ENCODE results near the gene USP17L26. TPM values are rescaled to one million over a fixed set of nuclear protein-coding genes. Genes with fewer than 3 reads are reported as not detected.
A peak's percentile ranks its signal among the peaks of the same experiment; 100 is the strongest.
"Not testable (repeated sequence)": the region's sequence is repeated elsewhere in the genome, so short reads cannot be mapped to it uniquely, and the experiment has no call there.

The USP17L26 gene
- total RNA-seq, 1 donor from 2014 or later = not detected

- peak; percentile 53 for DNase-seq
These were observed 46.6 kb downstream of the USP17L26 start for GRCh38 chr4:9381012-9381534.

DNA sequence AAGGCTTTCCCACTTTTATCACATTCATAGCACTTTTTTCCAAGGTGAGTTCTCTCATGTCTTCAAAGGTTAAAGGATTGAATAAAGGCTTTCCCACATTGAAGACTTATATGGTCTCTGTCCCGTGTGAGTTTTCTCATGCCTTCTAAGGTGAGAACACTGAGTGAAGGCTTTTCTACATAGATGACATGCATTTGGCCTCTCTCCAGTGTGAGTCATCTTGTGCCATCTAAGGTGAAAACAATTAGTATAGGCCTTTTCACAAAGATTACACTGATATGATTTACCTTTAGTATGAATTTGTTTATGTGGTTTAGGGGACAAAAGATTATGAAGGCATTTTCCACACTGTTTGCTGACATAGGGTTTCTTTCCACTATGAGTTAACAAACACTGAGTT is 49.7 kb downstream of the USP17L26 start:
- peaks cover 6% of the 10 kb centered on the region for H3K4me1 ChIP-seq
- H3K27ac ChIP-seq (replicated peaks) = no peak overlapping the region
- H3K27me3 ChIP-seq (ENCODE audit: low read depth) = peaks cover 4% of the 10 kb centered on the region
- H3K9me3 ChIP-seq (replicated peaks) = no peaks in the 10 kb centered on the region
- intact Hi-C loops (cut with micrococcal nuclease) = no loop called here
- no peak overlapping the region for H3K4me3 ChIP-seq
- no peaks in the 10 kb centered on the region for H3K36me3 ChIP-seq
- TF ChIP-seq, protein P1, sequence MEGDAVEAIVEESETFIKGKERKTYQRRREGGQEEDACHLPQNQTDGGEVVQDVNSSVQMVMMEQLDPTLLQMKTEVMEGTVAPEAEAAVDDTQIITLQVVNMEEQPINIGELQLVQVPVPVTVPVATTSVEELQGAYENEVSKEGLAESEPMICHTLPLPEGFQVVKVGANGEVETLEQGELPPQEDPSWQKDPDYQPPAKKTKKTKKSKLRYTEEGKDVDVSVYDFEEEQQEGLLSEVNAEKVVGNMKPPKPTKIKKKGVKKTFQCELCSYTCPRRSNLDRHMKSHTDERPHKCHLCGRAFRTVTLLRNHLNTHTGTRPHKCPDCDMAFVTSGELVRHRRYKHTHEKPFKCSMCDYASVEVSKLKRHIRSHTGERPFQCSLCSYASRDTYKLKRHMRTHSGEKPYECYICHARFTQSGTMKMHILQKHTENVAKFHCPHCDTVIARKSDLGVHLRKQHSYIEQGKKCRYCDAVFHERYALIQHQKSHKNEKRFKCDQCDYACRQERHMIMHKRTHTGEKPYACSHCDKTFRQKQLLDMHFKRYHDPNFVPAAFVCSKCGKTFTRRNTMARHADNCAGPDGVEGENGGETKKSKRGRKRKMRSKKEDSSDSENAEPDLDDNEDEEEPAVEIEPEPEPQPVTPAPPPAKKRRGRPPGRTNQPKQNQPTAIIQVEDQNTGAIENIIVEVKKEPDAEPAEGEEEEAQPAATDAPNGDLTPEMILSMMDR (IDR thresholded peaks at IDR 0.05; ENCODE audit: borderline replicate concordance) = no peak
- DNase-seq = no peak

More at GRCh38 chr4:9381012-9381534, 46.6 kb downstream of the USP17L26 start:
- H3K36me3 ChIP-seq; H3K27ac ChIP-seq (replicated peaks); H3K27me3 ChIP-seq (ENCODE audit: low read depth); H3K9me3 ChIP-seq (replicated peaks); intact Hi-C loops (cut with micrococcal nuclease); H3K4me1 ChIP-seq: not testable (repeated sequence)
- TF ChIP-seq, protein P1 (IDR thresholded peaks at IDR 0.05; ENCODE audit: borderline replicate concordance) = peak; percentile 74
- peak overlapping the region; percentile 62 for H3K4me3 ChIP-seq

Other genes starting within 250 kb of the USP17L26 start
- not detected for gene FAM90A26, start 164.2 kb upstream of the USP17L26 start, total RNA-seq
- gene USP17L10, start 124.0 kb upstream of the USP17L26 start, total RNA-seq = not detected
- gene USP17L11, start 119.3 kb upstream of the USP17L26 start, total RNA-seq = not detected
- not detected for gene USP17L12, start 114.5 kb upstream of the USP17L26 start, total RNA-seq
- gene USP17L13, start 109.8 kb upstream of the USP17L26 start, total RNA-seq = not detected
- gene USP17L15, start 100.3 kb upstream of the USP17L26 start, total RNA-seq = not detected
- not detected for gene USP17L17, start 90.8 kb upstream of the USP17L26 start, total RNA-seq
- gene USP17L18, start 86.0 kb upstream of the USP17L26 start, total RNA-seq = not detected
- not detected for gene USP17L19, start 81.3 kb upstream of the USP17L26 start, total RNA-seq
- gene USP17L20, start 76.5 kb upstream of the USP17L26 start, total RNA-seq = not detected
- not detected for gene USP17L21, start 71.8 kb upstream of the USP17L26 start, total RNA-seq
- not detected for gene USP17L22, start 67.0 kb upstream of the USP17L26 start, total RNA-seq
- gene USP17L24, start 9.5 kb upstream of the USP17L26 start, total RNA-seq = not detected
- not detected for gene USP17L25, start 4.7 kb upstream of the USP17L26 start, total RNA-seq
- gene USP17L5, start 4.7 kb downstream of the USP17L26 start, total RNA-seq = not detected
- gene USP17L27, start 9.5 kb downstream of the USP17L26 start, total RNA-seq = not detected
- not detected for gene USP17L28, start 14.2 kb downstream of the USP17L26 start, total RNA-seq
- gene USP17L29, start 19.0 kb downstream of the USP17L26 start, total RNA-seq = not detected
- gene USP17L30, start 28.5 kb downstream of the USP17L26 start, total RNA-seq = not detected
- not detected for gene DEFB131A, start 109.8 kb downstream of the USP17L26 start, total RNA-seq

Data from left ventricle myocardium inferior (tissue), 1 donor.